Measurements from ENCODE around the gene MYO1F.
A peak's percentile ranks its signal among the peaks of the same experiment; 100 is the strongest.
"Not testable (repeated sequence)": the region's sequence is repeated elsewhere in the genome, so short reads cannot be mapped to it uniquely, and the experiment has no call there.

The MYO1F gene

DNA sequence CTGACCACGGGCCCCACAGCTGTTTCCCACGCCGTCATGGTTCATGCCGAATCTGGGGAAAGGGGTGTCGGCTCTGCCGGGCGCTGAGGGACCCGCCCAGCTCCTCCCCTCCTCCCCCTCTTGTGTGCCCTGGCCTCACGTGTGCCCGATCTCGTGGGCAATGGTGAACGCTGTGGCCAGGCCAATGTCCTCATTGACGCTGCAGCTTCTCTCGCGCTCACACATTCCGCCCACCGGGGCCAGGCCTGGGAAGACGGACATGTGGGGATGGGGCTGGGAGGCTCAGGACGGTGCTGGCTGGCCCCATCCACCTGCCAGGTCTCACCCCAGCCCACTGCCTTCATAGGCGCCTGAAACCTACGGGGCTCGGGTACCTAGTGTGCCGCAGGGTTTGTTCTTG lies 18.9 kb upstream of the MYO1F start:
- DNase-seq = no peak

DNA sequence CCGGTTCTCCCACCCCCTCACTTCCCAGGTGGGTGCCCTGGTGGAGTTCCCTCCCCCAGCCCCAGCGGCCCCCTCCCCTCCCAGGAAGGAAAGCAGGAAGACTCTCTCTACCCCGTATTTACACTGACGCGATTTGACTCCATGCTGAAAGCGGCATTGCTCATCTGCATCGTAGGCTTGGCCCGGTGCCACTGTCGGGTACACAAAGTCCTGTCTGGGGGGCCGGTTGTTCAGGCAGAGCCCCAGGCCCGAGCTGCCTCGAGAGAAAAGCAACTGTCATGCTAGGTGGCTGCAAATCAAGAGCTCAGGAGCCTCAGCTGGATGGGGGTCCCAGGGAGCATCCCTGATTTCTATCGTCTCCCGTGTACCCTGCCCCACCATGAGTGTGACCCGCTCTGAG lies 18.4 kb upstream of the MYO1F start:
- no peak for DNase-seq

DNA sequence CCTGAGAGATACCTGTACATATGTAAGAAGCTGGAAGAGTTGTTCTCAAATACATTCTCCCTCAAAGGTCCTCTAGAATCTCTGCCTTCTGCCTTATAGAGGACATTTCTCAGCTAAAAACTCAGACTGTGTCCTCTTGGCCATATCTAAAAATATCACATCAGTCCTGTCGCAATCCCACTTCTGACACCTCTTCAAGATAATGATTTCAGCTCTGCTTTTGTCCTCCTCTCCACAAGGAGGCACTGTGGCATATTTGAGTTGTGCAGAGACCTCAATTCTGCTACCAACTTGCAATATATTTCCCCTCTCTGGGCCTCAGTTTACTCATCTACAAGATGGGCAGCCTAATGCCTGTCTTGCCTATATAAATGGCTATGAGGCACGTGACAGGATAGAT lies 16.7 kb upstream of the MYO1F start:
- DNase-seq = no peak

DNA sequence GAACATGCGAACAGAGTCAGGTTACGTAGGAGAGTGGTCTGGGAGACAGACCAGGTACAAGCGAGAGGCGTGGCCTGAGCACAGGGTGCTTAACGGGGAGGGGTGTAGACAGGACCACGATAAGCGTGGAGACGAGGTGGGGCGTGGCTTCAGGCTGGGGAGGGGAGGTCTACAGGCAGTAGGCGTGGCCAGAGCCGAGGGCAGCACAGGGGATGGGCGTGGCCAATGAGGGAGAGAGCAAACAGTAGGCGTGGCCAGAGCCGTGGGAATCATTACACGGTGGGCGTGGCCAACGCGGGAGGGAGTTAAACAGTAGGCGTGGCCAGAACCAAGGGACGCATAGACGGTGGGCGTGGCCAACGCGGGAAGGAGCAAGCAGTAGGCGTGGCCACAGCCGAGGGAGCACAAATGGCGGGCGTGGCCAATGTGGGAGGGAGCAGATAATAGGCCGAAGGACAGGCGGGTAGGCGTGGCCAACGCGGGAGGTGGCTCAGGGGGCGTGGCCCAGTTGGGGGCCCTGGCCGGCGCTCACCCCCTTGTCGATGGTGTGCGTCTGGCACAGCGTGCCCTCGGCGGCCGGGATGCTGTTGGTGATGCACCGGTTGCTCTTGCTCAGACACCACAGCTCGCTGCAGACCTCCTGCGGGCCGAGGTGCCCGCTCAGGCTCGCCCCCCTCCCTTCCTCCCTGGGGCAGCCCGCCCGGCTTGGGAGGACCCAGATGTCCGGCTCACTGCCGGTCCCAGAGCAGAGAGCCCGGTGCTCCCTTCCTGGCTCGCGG lies 15.2 kb upstream of the MYO1F start:
- DNase-seq = peak; percentile 94 to 95

DNA sequence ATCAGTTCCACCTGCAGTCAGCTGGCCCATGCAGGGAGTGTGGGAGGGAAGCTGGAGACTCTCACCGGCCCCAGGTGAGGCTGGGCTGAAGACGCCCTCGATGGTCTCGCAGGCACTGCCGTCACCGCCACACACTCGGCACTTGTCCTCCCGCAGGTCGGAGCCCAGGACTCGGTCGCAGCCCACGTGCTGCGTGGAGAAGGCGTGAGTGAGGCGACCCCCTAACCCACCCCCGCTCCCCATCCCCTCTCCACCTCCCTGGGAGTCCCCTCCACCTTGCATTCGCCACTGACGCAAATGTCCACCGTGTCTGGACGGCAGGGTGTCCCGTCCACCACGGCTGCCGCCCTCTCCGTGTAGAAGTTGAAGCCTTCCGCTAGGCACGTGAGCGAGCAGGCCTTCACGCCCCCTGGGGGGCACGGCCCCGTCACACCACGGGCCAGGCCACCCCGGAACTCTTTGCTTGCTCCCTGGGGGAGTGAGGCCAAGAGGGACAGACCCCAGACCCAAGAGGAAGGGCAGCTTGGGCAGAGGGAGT lies 12.0 kb upstream of the MYO1F start:
- DNase-seq = no peak

DNA sequence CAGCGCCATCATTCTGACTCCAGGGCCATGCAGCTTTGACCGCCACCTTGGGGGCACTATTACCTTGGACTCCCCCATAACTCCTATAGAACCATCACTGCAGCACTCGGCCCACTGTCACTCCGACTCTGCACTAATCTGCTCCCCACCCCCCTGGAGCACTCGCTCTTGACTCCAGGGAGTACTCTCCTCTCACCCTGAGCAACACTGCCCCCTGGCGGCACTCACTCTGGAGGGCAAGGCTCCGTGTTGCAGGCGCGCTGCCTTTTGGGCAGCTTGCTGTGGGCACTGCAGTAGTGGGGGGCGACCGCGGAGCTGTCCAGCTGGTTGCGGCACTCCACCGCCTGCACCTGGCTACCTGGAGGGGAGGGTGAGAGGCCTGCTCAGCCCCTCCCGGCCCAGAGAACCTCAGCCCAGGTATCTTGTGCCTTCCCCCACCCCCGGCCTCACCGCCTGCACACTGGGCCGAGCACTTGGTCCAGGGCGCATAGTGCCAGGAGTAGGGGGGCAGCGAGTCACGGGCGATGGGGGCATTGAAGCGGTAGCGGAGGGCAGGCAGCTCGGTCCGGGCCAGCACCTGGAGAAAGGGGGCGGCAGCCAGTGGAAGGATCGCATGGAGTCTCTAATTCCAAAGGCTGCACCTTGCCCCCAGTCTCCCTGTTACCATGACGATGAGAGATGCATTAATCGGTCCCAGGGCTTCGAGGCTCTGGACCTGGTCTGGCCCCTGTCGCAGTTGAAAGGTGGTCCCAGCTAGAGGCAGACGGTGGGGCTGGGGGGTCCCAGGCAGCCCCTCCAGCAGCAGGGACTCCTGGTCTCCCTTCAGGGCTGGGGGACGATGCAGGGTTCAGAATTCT lies 8.9 kb upstream of the MYO1F start:
- peak; percentile 71 for DNase-seq

DNA sequence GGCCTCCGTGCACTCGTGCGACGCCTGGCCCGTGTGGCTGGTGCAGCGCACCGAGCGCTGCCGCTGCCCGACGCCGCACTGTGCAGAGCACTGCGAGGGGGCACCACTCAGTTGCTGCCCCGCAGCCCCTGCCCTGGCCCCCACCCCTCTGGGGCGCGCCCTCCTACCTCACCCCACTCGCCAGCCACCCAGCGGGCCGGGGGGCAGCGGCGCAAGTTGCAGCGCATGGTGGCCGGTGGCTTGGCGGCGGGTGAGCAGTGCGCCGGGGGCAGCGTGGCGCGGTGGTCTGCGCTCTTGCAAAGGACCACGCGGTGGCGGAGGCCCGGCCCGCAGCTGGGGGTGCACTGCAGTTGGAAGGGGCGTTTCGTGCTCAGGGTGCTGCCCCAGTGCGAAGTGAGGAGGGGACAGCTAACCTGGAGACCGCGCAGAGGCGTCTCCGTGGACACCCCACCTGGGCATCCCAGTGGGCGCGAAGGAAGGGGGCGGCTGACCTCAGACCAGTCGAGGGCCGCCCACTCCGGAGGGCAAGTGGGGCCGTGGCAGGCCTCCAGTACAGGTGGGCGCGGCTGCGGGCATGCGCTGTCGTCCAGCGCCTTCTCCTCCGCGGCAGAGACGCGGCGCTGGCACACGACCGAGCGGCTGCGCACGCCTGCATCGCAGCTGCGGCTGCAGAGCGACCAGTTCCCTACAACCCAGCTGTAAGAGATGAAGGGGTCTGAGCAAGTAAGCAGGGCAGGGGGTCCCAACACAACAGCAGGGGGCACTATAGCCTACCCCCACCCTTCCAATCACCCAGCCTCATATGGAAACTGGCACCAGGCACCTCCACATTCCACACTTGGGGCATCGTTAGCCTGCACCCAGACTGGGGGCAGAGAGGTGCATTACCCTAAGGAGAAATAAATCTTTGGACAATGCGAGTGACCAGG lies 8.0 kb upstream of the MYO1F start:
- DNase-seq = no peak

DNA sequence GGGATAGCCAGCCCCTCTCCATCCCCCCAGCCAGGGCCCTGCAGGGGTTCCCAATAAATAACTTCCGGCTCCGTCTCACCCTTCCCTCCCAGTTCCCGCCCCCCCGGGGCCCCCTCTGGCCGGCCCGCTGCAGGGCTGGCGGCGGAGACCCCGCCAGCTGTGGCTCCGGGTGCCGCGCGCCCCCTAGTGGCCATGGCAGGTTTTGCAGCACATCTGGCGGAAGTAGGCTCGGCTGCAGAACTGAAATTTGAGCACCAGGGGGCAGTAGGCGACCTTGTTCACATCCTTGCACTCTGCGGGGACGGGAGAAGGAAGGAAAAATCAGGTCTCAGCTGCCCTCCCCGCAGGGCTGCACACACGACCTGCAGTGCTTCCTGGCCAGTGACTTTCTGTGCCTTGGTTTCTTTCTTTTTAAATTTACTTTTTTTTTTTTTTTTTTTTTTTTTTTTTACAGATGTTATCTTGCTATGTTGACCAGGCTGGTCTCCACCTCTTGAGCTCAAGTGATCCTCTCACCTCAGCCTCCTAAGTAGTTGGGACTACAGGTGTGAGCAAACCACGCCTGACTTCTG lies 3.6 kb upstream of the MYO1F start:
- peak; percentile 87 to 89 for DNase-seq

DNA sequence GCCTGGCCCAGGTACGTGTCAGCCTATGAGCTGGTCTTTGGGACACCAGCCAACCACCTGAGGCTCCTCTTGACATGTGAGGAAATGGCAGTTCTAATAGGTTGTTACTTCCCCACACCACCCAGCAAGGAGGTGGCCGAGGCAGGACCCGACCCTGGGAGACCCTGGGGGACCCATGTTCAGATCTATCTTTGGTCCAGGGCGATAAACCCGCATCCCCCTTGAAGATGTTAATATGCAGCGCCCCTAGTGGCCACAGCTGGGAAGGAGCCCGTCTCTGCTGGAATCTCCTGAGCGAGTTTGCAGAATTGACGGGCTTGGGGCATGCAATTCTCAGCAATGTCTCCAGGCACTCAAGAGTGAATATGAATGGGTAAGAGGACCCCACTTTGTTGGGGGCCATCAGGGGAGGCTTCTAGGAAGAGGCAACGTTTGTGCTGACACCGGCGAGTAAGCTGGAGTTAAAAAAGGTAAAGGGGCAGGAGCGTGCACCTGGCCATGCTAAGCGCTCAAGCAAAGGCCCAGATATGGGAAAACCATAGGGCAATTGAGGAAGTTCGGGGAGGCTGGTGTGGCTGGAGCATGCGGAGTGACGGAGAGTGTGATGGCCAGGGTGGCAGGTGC lies 1.5 kb upstream of the MYO1F start:
- peak; percentile 88 to 89 for DNase-seq

DNA sequence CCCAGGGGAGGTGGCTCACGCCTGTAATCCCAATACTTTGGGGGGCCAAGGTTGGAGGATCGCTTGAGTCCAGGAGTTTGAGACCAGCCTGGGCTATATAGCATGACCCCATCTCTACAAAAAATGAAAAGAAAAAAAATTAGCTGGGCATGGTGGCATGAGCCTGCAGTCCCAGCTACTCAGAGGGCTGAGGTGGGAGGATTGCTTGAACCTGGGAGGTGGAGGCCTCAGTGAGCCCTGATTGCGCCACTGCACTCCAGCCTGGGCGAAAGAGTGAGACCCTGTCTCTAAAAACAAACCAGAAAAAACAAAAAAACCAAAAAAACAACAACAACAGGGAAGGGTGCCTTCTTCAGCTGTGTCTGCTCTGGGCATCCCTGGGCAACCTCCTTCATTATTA lies 499 bp upstream of the MYO1F start:
- DNase-seq = no peak

DNA sequence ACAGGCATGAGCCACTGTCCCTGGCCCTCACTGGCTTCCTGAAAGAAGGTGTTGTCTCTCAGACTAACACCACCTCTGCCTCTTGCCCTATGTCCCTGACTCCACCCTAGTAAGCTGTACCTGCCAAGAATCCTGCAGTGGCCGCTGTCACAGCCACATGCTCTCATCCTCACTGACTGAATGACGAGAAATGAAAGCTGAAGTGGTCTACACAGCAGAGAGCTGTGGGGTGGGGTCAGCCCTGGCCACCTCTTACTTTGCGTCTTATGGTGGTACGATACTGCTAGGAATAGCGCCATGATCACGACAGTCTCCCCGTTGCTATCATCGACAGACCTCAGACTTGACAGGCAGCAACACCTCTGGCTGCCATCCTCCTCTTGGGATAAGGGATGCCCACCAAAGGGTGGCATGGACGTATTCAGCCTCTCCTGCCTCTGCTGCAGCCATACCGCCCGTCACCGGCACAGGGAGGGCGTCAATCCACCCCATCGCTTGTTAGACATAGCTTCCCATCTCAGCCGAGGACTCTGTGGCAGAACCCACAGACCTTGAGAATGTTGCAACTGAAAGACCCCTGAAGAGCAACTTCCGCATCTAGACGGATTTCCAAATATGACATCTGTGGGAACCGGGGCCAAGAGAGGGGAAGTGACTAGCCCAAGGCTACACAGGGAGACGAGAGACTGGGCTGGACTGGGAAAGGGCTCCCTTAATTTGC lies 809 bp downstream of the MYO1F start:
- DNase-seq = peak; percentile 20 to 33

DNA sequence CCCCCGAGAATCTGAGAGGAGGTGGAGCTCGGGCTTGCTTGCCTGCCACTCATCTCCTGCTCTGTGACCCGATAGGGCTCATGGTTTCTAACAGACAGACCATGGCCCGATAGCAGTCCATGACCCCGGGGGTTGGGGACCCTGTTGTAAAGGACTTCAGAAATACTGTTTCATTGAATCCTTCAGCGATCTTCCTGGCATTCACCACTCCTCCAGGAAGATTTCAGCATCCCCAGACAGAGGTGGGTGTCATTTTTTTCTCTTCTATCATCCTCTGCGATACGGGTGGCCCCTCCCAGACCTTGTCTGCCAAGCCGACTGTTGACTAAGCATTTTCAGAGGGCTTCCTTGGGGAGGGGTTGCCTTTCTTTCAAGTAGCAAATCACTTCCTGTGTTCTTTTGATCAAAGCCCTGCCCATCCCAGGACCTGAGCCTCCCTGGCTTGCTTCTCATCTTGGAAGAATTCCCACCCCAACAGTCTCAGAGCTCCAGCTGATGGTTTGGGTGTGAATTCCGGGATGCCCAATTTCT lies 1.7 kb downstream of the MYO1F start:
- DNase-seq = peak; percentile 32 to 46

DNA sequence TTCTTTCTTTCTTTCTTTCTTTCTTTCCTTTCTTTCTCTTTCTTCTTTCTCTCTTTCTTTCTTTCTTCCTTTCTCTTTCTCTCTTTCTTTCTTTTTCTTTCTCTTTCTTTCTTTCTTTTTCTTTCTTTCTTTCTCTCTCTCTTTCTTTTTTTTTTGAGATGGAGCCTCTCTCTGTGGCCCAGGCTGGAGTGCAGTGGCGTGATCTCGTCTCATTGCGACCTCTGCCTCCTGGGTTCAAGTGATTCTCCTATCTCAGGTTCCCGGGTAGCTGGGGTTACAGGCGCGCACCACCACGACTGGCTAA lies 2.7 kb downstream of the MYO1F start:
- not testable (repeated sequence) for DNase-seq

DNA sequence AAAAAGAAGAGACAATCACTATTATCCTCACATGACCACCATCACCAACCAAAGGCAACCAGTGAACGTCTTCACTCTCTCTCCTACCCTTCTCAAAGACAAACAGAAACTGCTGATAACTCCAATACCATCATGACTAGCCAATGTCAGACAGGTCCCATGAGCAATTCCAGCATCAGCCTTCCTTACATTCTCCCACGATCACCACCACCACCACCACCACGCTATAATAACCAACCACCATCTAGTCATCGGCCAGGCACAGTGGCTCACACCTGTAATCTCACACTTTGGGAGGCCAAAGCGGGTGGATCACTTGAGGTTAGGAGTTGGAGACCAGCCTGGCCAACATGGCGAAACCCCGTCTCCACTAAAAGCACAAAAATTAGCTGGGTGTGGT lies 3.9 kb downstream of the MYO1F start:
- no peak for DNase-seq

DNA sequence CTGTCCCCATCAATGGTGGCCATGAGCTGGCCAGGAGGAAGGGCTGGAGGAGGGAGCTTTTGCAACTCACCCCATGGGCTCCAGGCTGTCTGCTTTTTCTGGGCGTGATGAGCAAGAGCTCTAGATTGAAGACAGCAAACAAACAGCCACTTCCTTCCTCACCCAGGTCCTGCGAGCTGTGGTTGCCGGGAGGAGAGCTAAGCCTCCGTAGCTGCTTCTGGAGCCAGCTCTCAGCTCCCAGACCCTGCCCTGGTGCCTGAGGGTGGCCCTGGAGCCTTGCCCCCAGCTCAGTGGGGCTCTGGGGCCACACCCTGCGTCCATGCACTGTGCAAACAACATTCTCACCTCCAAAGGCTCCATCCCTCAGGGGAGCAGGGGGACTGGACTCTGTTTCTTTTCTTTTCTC lies 6.2 kb downstream of the MYO1F start:
- DNase-seq = peak; percentile 31 to 43

DNA sequence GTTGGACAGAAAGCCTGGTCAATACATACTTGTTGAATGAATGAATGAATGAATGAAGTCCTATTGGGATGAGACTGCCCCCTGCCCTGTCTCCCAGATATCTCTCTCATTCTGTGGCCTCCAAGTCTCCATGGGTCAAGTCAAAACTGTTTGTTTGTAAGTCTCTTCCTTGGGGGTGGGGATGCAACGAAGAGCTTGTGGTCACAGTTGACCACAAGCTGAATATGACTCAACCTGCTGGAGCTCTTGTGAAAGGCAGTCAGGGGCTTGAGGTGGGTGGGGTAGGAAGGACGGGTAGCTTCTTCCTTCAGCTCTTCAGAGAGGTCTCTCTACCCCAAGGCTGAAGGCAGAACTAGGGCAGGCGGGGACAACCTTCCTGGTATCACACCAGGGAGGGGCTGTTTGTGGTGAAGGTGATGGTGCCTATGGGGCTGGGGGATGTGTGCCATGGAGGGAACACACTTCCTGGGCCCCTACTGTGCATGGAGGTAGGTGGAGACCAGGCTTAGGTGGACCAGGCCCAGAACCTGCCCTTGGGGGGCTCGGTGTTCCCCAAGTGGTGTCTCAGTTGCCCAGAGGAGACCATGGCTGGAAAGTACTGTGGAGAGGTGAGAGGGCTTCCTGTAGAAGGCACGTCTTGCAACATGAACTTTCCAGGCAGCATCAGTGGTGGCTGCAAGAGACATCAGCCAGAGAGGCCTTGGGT lies 8.0 kb downstream of the MYO1F start:
- peak; percentile 53 to 59 for DNase-seq

DNA sequence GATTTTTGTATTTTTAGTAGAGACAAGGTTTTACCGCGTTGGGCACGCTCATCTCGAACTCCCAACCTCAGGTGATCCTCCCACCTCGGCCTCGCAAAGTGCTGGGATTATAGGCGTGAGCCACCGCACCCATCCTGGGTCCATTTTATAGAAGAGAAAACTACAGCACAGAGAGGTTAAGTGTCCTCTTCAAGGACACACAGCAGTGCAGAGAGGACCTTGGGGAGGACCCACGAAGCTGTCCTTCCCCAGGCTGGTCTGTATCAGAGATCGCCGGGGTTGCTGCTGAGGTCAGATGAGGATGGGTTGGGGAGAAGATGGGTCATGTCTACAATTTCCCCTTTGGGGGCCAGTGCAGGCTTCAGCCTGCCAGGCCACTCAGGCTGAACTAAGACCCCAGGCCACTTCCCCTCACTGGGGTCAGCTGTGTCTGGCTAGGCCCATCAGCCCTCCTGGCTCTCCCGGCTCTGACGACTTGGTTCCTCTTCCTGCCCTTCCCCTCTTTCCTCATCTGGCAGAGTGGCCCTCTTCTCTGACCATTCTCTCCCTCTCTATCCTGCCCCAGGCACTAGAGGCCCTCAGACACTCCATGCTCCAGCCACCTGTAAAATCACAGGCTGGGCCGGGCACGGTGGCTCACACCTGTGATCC lies 9.6 kb downstream of the MYO1F start:
- DNase-seq = no peak

DNA sequence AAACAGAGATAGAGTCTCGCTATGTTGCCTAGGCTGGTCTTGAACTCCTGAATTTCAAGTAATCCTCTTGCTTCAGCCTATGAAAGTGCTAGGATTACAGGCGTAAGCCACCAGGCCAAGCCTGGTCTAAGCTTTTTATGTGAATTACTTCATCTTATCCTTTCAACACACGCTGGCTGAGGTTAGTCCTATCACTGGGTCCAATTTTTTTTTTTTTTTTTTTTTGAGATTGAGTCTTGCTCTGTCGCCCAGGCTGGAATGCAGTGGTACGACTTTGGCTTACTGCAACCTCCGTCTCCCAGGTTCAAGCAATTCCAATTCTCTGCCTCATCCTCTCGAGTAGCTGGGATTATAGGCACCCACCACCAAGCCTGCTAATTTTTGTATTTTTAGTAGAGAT lies 10.4 kb downstream of the MYO1F start:
- no peak for DNase-seq

DNA sequence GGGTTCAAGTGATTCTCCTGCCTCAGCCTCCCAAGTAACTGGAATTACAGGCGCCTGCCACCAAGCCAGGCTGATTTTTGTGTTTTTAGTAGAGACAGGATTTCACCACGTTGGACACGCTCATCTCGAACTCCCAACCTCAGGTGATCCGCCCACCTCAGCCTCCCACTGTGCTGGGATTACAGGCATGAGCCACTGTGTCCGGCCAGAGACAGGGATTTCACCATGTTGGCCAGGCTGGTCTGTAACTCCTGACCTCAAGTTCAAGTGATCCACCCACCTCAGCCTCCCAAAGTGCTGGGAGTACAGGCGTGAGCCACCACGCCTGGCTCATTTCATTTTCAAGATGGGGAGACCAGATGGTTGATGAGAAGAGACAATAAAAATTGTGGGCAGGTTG lies 12.4 kb downstream of the MYO1F start:
- DNase-seq = not testable (repeated sequence)
